GM18498 (cell line): ENCODE measurements around the gene RCN1.
"Not testable (repeated sequence)": the region's sequence is repeated elsewhere in the genome, so short reads cannot be mapped to it uniquely, and the experiment has no call there.

ENCODE experiments used
- ATAC-seq: cut with Tn5 transposase; IDR thresholded peaks from one replicate; pipeline ENCODE4 v1.9.1; 2021; ENCODE audit warnings: mild to moderate bottlenecking, moderate library complexity; ENCODE audit not compliant: unreplicated experiment

Gene RCN1

DNA sequence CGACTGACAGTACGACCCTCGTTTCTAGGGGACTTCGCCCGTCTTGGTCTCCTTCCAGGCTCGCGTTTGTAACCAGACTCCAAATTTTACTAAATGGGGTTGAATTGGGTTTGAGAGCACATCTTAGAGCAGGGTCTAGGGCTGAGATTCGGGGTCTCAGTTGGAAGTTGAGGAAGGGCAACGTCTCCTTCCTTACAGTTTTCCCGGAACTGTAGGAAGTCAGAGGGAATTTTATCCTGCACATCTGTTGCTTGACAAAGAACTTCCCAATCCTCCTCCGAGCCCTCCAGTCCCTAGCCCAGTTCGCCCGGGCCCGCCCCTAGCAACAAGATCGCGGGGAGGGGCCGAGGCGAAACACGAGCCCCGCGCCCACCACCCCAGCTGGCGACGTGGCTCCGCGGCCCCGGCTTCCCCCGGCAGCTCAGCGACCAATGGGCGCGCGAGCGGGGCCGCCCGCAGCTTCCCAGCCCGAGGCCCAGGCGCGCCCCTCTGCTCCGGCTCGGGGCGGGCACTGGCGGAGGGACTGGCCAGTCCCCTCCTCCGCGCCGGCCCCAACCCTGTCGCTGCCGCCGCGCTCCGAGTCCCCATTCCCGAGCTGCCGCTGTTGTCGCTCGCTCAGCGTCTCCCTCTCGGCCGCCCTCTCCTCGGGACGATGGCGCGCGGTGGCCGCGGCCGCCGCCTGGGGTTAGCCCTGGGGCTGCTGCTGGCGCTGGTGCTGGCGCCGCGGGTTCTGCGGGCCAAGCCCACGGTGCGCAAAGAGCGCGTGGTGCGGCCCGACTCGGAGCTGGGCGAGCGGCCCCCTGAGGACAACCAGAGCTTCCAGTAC, at the start of gene RCN1:
Gene RCN1 (plus strand): TSS at position 530 of the 826 bp plus-strand sequence. CDS start 123 bp downstream, at position 653.
- peak; percentile 52 for ATAC-seq

DNA sequence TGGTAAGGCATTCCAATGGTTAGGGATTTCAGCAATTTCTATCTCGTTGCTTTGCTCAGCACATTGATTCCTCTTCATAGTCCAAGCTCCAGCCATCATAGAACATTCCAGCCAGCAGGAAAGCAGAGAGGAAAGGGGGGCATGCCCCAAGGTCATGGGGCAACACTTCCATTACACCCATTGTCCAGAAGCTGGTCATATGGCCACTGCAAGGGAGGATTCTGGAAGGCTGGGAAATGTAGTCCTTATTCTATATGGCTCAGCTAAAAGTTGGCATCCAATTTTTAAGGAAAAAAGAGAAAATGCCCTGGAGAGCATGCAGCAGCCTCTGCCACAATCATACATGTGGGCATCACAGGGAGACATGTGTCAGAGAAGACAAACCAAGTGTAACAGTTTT, 47.1 kb upstream of the RCN1 start:
- no peak for ATAC-seq

DNA sequence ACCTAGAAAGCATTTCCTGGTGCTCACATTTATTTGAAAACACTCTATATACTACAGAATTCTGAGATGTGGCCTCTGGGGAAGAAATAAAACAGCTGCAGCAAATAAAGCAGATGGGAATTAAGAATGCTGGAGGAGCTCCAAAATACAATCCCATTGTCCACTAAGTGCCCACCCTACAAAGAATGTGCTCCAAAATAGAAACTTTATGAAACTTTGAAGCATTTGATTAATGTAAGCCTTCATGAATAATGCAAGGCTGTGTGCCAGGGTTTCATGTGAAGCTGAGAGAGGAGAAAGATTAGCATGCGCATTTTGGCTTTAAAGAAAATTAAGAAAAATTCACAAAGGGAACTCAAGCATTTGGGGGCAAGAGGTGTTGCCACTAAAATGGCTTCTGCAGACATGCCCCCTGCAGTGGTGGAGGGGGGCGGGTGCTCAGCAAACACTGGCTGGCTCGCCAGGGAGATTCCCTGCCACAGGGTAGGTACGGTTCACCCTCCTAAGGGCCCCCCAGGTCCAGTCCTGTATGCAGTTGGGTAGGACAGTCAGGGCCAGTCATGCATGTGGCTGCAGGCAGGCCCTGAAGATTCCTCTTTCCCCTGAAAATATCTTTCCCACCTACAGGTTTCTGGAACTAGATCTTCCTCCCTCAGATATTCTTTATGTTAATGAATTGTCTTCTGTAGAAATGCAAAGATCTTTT, 46.6 kb upstream of the RCN1 start:
- no peak for ATAC-seq

DNA sequence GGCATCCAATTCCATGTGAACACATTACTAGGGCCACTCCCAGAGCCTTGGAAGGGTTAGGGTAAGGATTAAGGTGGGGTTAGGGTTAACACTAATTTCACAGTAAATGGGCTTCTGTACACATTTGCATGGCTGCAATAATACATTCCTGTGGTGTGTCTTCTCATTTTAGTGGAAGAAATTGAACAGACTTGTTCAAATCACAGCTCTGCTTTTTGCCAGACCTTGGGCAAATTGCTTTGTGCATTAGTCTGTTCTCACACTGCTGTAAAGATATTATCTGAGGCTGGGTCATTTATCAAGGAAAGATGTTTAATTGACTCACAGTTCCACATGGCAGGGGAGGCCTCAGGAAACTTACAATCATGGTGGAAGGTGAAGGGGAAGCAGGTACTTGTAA, 45.4 kb upstream of the RCN1 start:
- no peak for ATAC-seq

DNA sequence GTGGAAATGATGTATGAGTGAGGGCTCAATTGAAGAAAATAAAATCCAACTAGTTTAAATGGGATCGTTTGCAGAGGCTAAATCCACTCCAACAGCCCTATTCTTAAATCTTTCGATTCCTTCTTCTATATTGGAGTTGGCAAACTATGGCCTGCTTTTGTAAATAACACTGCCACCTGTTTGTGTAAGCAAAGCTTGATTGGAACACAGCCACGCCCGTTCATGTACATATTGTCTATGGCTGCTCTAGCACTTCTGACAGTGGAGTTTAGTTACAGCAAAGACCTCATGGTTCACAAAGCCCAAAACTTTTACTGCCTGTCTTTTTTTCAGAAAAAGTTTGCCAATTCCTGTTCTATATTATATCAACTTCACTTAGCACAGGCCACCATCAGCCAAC, 40.6 kb upstream of the RCN1 start:
- no peak for ATAC-seq

DNA sequence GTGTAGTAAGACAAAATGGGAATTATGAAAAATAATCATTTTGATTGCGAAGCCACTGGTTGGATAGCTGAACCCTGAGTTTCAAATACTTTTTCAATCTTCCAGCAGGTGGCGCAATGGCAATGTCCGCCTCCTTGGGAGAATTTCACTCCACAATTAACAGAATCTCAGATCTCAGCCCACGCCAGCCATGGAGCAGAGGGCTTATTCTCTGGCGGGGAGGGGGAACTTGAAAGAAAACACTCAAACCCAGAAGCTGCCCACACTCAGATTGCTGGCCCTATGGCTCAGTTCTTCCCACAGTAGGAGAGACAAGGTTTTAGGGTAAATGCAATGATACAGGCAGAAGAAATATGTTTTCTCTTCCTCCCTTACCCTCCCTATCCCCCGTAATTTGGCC, 38.7 kb upstream of the RCN1 start:
- ATAC-seq: peak; percentile 70

DNA sequence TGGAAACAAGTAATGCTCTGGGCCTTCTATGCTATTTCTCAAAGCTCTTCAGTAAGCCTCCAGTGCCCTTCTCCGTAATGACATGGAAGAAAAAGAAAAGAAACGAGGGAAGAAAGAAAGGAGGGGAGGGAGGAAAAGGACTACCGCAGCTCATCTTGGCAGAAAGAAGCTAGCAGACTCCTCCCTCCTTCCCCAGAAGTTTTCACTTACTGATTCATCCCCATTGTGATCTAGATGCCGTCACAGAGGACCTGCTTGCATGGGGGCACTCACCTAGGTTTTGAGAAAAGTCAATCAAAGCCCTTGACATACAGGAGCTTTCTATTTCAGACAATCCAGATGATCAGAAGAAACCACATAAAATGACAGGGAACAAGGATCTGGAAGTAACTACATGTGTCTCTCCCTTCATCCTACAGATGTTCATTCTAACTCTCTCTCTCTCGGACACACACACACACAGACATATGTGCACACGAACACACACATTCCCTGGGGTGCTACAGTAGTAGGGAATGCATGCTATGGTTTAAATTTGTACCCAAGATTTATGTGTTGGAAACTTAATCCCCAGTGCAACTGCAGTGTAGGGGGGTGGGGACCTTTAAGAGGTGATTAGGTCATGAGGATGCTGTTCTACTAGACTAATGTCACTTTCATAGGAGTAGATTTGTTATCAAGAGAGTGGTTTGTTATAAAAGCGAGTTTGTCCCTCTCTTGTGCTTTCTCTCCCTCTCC, 37.6 kb upstream of the RCN1 start:
- no peak for ATAC-seq

DNA sequence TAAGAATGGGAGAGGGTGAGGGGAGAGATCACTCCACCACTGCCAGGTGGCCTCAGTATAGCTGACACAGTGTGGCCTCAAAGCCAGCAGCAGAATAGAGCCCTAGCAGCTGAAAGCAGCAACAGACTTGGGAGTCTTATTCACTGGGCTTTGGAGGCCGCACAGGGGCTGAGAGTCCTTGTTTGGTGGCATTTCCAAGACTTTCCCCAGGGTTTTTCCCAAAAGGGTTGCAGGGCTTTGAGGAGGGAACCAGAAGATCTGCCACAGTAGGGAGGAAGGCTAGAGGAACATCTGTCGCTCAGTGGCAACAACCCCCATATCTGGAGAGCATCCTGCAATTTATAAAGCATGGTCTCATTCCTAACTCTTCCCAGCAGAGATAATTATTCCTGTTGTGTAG, 35.0 kb upstream of the RCN1 start:
- ATAC-seq: no peak

DNA sequence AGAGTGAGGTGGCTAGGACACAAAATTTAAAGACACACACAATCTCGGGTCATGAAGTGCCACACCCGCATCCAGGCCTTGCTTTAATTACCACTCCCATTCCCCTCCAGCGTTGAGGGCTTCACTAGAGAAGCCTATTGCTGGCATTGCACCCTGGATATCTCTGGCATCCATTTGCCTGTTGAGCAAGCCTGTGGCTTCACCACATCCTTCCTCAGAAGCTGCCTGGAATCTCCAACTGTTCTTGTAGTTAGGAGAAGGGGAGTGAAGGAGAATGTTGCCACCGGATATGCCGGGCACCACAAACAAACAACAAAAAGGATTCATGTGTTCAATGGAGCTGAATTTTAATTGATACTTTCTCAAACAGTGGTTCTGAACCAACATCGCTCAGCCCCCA, 34.4 kb upstream of the RCN1 start:
- ATAC-seq: no peak

DNA sequence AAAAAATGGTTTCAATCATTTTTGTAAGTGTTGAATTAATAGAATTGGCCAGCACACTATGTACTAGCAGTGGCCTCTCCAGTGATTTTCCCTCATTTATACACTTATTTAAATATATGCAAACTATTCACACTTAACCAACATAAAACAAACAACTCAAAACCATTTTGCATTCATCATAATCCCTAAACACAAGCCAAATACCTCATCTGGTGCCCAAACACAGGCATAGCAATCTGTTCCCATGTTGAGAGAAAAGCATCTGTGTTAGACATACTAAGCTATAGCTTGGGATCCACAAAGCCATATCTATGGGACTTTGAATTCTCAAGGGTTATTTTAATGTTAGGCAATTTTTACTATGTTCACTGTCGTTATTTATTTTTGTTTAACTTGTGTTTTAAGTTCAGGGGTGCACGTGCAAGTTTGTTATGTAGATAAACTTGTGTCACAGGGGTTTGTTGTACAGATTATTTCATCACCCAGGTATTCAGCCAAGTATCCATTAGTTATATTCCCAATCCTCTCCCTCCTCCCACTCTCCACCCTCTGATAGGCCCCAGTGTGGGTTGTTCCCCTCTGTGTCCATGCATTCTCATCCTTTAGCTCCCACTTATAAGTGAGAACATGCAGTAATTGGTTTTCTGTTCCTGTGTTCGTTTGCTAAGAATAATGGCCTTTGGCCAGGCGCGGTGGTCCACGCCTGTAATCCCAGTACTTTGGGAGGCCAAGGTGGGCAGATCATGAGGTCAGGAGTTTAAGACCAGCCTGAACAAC, 31.0 kb upstream of the RCN1 start:
- no peak for ATAC-seq

DNA sequence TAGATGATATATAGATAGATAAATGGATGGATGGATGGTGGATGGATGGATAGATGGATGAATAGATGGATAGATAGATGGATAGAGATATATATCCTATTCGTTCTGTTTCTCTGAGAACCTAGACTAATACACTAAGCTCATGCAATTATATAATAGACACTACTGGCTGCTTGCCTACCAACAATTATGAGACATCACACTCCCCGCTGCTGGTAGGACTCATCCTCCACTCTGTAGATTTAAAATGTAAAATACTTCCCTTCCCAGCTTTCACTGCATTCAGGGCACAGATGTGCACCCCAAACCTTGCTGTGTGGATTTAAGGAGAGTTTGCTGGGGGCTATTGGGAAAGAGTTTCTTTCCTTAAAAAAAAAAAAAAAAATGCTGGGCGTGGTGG, 28.3 kb upstream of the RCN1 start:
- no peak for ATAC-seq

DNA sequence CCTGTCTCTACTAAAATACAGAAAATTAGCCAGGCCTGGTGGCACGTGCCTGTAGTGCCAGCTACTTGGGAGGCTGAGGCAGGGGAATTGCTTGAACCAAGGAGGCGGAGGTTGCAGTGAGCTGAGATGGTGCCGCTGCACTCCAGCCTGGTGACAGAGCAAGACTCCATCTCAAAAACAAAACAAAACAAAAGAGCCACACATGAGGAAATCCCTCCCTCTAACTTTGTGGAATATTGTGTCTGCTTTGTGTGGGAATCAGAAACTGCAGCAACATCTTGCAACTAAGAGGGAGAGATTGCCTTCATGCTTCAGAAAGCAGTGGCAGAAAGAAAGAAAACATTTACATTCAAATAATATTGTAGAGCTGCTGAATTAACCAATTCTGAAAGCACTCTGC, 27.8 kb upstream of the RCN1 start:
- ATAC-seq: not testable (repeated sequence)

DNA sequence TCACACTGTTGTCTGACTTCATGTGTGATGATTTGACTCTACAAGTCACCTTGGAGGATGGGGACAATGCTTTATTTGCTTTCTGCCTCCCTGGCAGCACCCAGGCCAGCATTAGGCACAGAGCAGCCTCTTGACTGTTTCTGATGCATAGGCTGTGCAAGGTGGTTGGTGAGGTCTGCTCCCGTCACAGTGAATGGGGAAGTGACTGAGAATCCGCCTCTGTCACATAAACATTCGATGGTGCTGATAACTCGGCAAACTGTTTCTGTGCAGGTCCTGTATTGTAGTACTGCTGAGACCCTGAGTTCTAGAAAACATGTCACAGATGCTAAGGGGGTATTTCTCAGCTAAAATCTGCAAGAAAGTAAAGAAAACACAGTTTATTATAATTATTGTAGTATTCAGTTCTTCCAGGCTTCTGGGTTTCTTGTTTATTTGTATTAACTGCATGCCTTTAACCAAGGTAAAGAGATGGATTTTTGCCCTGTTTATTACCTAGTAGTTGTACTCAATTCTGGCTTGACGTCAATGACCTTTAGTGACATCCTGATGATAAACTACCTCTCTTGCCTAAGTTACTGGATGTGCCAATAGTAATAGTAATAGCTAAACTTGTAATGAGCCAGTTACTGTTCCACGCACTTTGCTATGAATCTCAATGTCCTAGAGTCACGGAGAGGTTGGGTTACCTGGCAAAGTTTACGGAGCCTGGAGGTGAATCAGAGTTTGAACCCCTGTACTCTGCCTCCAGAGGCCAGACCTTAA, 24.8 kb upstream of the RCN1 start:
- no peak for ATAC-seq

DNA sequence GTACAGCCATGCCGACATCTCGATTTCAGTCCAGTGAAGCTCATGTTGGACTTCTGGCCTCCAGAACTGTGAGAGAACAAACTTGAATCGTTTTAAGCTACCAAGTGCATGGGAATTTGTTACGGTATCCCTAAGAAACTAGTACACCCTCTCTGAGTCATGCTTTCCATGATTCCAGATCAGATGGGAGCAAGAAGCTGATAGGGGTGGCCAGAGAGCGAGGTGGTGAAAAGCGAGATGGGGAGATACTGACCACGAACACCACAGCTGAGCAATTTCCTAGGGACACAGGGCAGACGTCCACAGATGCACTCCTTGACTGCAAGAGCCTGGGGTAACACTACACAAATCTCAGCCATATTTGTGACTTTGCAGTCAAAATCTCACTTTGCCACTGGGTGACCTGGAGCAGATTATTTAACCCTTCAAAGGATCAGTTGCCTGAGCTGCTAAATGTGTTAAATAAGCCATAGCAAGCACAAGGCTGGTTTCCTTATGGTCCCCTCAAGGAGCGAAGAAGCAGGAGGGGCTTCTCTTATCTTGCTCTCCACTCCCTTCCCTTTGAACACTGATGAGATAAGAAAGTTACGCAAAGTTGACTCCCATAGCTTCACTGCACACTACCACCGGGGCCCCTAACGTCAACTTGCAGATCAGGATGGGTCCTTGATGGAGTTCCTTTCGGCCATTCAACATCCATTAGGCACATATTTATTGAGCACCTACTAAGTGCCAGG, 22.6 kb upstream of the RCN1 start:
- ATAC-seq: no peak

DNA sequence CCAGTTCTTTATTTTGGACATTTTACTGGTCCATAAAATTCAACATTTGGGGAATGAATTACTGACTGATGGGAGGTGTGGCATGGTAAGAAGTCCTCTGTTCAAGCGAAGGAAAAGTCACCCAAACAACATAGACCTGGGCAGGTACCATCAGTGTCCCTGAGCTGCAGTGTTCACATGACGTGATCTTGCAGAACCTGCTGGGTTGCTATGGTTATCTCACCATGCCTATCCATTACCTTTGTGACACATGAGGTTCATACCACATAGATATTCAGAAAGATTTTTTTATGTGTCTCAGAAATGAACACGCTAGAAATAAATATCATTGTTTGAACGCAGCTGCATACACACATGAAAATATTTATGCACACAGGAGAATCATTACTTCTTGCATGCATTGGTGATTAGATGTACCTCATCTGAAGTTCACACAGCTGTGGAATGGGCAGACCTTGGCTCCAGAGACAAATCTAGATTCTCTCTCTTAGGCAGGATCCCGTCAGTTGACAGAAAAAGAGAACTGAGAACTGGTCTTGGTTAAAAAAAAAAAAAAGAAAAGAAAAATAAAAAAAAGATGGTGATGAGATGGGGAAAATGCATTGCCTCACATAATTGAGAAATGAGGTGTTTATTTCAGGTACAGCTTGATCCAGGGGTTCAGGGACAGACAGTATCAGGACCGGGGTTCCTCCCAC, 21.4 kb upstream of the RCN1 start:
- peak; percentile 86 for ATAC-seq

DNA sequence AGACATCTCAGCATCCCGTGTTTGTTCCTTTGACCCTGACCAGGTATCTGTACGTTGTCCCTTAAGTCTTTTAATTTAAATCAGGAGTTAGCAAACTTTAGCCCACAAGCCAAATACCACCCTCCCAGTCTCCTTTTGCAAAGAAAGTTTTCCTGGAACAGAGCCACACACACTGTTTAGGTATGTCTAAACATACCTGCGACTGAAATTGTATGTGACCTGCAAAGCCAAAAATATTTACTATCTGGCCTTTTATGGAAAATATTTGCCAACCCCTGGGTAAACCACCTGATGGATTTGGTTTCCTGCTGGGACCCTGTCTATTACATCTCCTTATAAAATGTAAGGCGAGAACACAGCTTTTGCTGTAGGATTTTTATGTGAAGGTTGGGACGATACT, 20.2 kb upstream of the RCN1 start:
- ATAC-seq: no peak

DNA sequence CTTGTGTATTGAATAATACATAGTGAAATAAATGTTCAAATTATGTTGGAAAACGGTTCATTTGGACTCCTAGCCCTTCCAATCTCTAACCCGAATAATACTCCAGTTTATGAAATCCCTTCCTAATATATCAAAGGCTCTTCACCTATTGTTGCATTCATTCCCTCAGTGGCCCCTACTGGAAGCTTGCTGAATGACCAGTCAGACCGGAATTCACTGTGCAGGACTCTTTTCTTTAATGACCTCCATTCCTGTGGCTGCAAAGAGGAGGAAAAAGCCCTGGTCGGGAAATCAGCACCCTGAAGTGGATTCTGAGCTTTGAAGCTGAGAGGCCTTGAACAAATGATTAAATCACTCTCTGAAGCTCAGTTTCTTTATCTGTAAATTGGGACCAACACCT, 19.1 kb upstream of the RCN1 start:
- no peak for ATAC-seq

DNA sequence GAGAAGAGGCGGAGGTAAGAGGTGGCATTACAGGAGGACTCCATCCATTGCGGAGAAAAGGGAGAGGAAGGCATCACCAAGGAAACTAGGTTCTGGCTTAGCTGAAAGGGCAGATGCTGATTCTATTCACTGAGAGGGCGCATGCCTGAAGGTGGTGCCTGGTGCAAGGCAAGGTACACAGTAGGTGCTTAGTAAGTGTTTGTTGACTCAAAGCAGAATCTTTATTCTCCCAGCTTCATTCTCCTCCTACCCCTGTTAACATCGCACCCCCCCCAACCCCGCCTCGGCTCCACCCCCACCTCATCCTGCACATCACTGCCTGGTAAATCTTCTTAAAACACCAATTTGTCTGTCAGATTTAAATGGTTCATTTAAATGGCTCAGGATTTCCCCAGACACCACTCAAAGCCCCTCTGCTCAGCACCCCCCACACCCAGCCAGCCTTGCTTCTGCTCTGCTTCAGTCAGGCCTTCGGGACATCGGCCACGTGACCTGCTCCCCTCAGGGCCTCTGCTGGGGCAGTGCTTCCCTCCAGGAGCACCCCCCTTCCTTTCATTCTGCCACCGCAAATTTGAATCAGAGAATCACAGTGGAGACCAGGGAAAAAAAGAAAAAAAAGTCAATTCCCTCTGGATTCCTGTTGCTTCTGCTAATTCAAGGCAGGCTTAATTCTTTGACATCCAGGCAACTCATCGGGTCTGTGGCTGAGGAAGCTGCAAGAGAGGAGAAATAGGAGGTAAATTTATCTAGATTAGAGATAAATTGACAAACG, 17.8 kb upstream of the RCN1 start:
- no peak for ATAC-seq
